Hippocampal formation (tissue), 2 donors: ENCODE measurements around the gene SERPINB8.

Source experiments
- DNase-seq, 2 donors: peaks; one replicate each; lab custom pipeline; 2025; lab: John Stamatoyannopoulos, UW

The SERPINB8 gene

GRCh38 chr18:64019922-64020756, 50.3 kb downstream of the SERPINB8 start:
- no peak for DNase-seq

GRCh38 chr18:64026350-64026749, 56.5 kb downstream of the SERPINB8 start:
- DNase-seq, result no peak

- no peak for DNase-seq
Observed at GRCh38 chr18:64027931-64028695, 58.2 kb downstream of the SERPINB8 start.

- no peak for DNase-seq
Observed at GRCh38 chr18:64029096-64029495, 59.2 kb downstream of the SERPINB8 start.

- no peak for DNase-seq
Observed at GRCh38 chr18:64031411-64031810, 61.5 kb downstream of the SERPINB8 start.

- DNase-seq, result no peak
Observed at GRCh38 chr18:64032312-64032711, 62.4 kb downstream of the SERPINB8 start.

GRCh38 chr18:64037812-64038414, 68.0 kb downstream of the SERPINB8 start:
- DNase-seq, result peak in 1 of 2 donors; percentile 6
